Measurements from ENCODE around the gene ZNF595.

- TF ChIP-seq CTCF (IDR thresholded peaks at IDR 0.05; ENCODE audit: low read length) = no peak
- TF ChIP-seq EZH2 (IDR thresholded peaks at IDR 0.05; ENCODE audit: borderline replicate concordance, low read length) = no peak
Observed at GRCh38 chr4:112771-113170, 59.6 kb downstream of the ZNF595 start.

Measured in OCI-LY1 (cell line).